ENCODE results near the gene TRIM47.
A peak's percentile ranks its signal among the peaks of the same experiment; 100 is the strongest.

TRIM47 gene

GRCh38 chr17:75878174-75878998, at the start of gene TRIM47:
TRIM47 (minus strand) TSS chr17:75878581; CDS start chr17:75878548, 33 bp downstream.
- peak; percentile 29 for DNase-seq

- DNase-seq, result peak; percentile 16
Observed at GRCh38 chr17:75927286-75927922, 49.0 kb upstream of the TRIM47 start.

GRCh38 chr17:75926456-75926855, 48.1 kb upstream of the TRIM47 start:
- DNase-seq, result no peak

GRCh38 chr17:75925912-75926311, 47.5 kb upstream of the TRIM47 start:
- no peak for DNase-seq

- no peak for DNase-seq
Observed at GRCh38 chr17:75925103-75925502, 46.7 kb upstream of the TRIM47 start.

GRCh38 chr17:75922963-75923874, 44.8 kb upstream of the TRIM47 start:
- no peak for DNase-seq

GRCh38 chr17:75922173-75922961, 44.0 kb upstream of the TRIM47 start:
- no peak for DNase-seq

GRCh38 chr17:75921596-75921995, 43.2 kb upstream of the TRIM47 start:
- no peak for DNase-seq

- no peak for DNase-seq
Observed at GRCh38 chr17:75920045-75920560, 41.7 kb upstream of the TRIM47 start.

- DNase-seq, result no peak
Observed at GRCh38 chr17:75919611-75920010, 41.2 kb upstream of the TRIM47 start.

GRCh38 chr17:75917917-75918445, 39.6 kb upstream of the TRIM47 start:
- no peak for DNase-seq

- DNase-seq, result no peak
Observed at GRCh38 chr17:75917141-75917916, 38.9 kb upstream of the TRIM47 start.

- no peak for DNase-seq
Observed at GRCh38 chr17:75915268-75915667, 36.9 kb upstream of the TRIM47 start.

- DNase-seq, result no peak
Observed at GRCh38 chr17:75914643-75915267, 36.4 kb upstream of the TRIM47 start.

GRCh38 chr17:75913537-75914210, 35.3 kb upstream of the TRIM47 start:
- no peak for DNase-seq

- DNase-seq, result no peak
Observed at GRCh38 chr17:75910699-75911098, 32.3 kb upstream of the TRIM47 start.

GRCh38 chr17:75909812-75910274, 31.5 kb upstream of the TRIM47 start:
- no peak for DNase-seq

GRCh38 chr17:75909051-75909811, 30.9 kb upstream of the TRIM47 start:
- DNase-seq, result no peak

GRCh38 chr17:75908201-75908600, 29.8 kb upstream of the TRIM47 start:
- DNase-seq, result no peak
